CD4-positive, CD25-positive, alpha-beta regulatory T cell (primary cell): Measurements from ENCODE around the gene CD226. TPM values are rescaled to one million over a fixed set of nuclear protein-coding genes. Genes with fewer than 3 reads are reported as not detected.
A peak's percentile ranks its signal among the peaks of the same experiment; 100 is the strongest.
"Not testable (repeated sequence)": the region's sequence is repeated elsewhere in the genome, so short reads cannot be mapped to it uniquely, and the experiment has no call there.

Experiments used
- ATAC-seq, 2 donors: fragments of 150-1000 bp; cut with Tn5 transposase; one replicate each; pipeline ENCODE4 v1.10.0; 2021; ENCODE audit warnings: low read depth in 2 of 2, moderate number of reproducible peaks in 2 of 2, moderate library complexity in 1 of 2
- DNase-seq, 3 donors: peaks; one replicate each; pipeline versions ENCODE4 v3.0.0 to v3.0.0-alpha.2; 2012 to 2022; ENCODE audit warnings: mixed read lengths in 1 of 3
- H3K27ac ChIP-seq: one replicate; pipeline ENCODE4 v1.7.0; 2013; ENCODE audit warnings: mild to moderate bottlenecking, low read length; ENCODE audit not compliant: insufficient read depth, poor library complexity, severe bottlenecking
- H3K27me3 ChIP-seq: one replicate; pipeline ENCODE4 v1.7.0; 2013; ENCODE audit warnings: low read length; ENCODE audit not compliant: control insufficient read depth, insufficient read depth
- H3K36me3 ChIP-seq: one replicate; pipeline ENCODE4 v1.7.0; 2013; ENCODE audit warnings: mild to moderate bottlenecking, low read length, moderate library complexity; ENCODE audit not compliant: control insufficient read depth, insufficient read depth
- H3K4me1 ChIP-seq: 2 replicates; pipeline ENCODE4 v1.7.0; 2013; ENCODE audit warnings: mild to moderate bottlenecking, low read length; ENCODE audit not compliant: insufficient read depth, control insufficient read depth, poor library complexity, severe bottlenecking
- H3K4me3 ChIP-seq: one replicate; pipeline ENCODE4 v1.7.0; 2013; ENCODE audit warnings: low read depth, mild to moderate bottlenecking, low read length, moderate library complexity
- H3K9me3 ChIP-seq, 2 experiments: 1 replicate in 1 of 2; 2 replicates in 1 of 2; pipeline ENCODE4 v1.7.0; 2013; ENCODE audit warnings: low read length in 2 of 2, mild to moderate bottlenecking in 1 of 2, moderate library complexity in 1 of 2; ENCODE audit not compliant: control insufficient read depth in 2 of 2
- H3K27ac Mint-ChIP-seq, 3 donors: one replicate each; pipeline ENCODE4 v1.8.0; 2020 to 2022; ENCODE audit warnings: mild to moderate bottlenecking in 3 of 3, mixed read lengths in 3 of 3, moderate library complexity in 2 of 3
- H3K27me3 Mint-ChIP-seq: one replicate; pipeline ENCODE4 v1.8.0; 2022; ENCODE audit warnings: mild to moderate bottlenecking, mixed read lengths
- H3K36me3 Mint-ChIP-seq: one replicate; pipeline ENCODE4 v1.8.0; 2020; ENCODE audit warnings: mixed read lengths
- H3K4me1 Mint-ChIP-seq, 4 donors: one replicate each; pipeline ENCODE4 v1.8.0; 2020 to 2022; ENCODE audit warnings: mixed read lengths in 4 of 4, mild to moderate bottlenecking in 1 of 4
- H3K4me3 Mint-ChIP-seq, 4 donors: one replicate each; pipeline ENCODE4 v1.8.0; 2020 to 2022; ENCODE audit warnings: mild to moderate bottlenecking in 4 of 4, mixed read lengths in 4 of 4, moderate library complexity in 3 of 4
- H3K9me3 Mint-ChIP-seq, 7 donors: one replicate each; pipeline ENCODE4 v1.8.0; 2020 to 2022; ENCODE audit warnings: mixed read lengths in 7 of 7, mild to moderate bottlenecking in 3 of 7, moderate library complexity in 2 of 7
- polyA plus RNA-seq, 4 donors: library from polyadenylated mRNA; unstranded; fragments of 300-500 nt; fragmentation: Illumina TruSeq; gene quantifications; one replicate each; pipeline ENCODE4 v1.2.3, GENCODE V29; 2021
- total RNA-seq: library from RNA; stranded (reverse); gene quantifications from one replicate; pipeline ENCODE4 v1.2.3, GENCODE V29; 2022

CD226 gene
- total and polyA plus RNA-seq, 5 donors from 2014 or later: 14.8 to 65.1 (median 15.6) TPM

DNA sequence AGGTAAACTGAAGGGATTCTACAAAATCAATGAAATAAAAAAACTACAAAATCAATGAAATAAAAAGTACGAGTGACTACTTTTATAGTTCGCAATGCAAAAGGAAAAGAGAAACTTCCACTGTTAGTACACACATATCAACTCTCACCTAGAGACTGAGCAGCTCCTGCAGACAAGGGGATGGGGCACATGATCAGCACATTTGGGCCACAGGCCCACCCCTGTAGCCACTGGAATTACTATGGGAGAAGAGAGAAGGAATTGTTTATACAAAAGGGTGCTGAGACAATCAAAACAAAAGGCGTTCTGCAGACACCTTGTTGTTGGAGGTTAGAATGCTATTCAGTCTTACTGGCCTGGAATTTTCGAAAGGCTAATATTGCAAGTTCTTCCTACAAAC lies 34.7 kb upstream of the CD226 start:
- no peak overlapping the region for H3K4me3 ChIP-seq
- H3K4me1 ChIP-seq: no peaks in the 10 kb centered on the region
- no peak overlapping the region for H3K27ac ChIP-seq
- Mint-ChIP-seq H3K27me3 (no peaks in the 10 kb centered on the region), H3K36me3 (peaks cover 21% of the 10 kb centered on the region), H3K9me3 (peaks cover 0 to 6% (median 2%) of the 10 kb centered on the region in 7 donors), H3K27ac (no peak overlapping the region), H3K4me1 (peaks cover 7 to 26% (median 18%) of the 10 kb centered on the region in 4 donors), H3K4me3 (peak overlapping the region in 1 of 4 donors; percentile 13)
- DNase-seq: no peak
- H3K27me3 ChIP-seq: no peaks in the 10 kb centered on the region
- H3K36me3 ChIP-seq: peaks cover 2% of the 10 kb centered on the region
- no peak for ATAC-seq
- peaks cover 2 to 8% of the 10 kb centered on the region in 2 experiments for H3K9me3 ChIP-seq

DNA sequence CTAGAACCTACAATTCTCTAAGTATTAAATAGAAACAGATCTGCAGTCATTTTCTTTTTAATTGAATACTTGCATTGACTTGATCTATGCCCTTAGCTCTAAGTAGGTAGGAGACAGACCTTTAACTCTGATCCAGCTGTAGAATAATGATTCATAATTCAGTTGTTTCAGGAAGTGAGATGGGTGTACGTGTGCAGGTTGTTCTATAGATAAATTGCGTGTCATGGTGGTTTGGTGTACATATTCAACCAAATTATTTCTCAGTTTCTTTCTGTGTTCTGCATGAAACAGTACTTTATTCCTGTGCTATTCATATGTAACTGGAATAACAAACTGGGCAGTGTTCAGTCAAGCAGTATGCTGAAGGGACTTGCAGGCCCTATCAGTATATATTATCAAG lies 34.3 kb upstream of the CD226 start:
- Histone ChIP-seq H3K27ac (no peak overlapping the region), H3K9me3 (peaks cover 0 to 7% of the 10 kb centered on the region in 2 experiments), H3K27me3 (no peaks in the 10 kb centered on the region), H3K36me3 (no peaks in the 10 kb centered on the region), H3K4me1 (no peaks in the 10 kb centered on the region), H3K4me3 (no peak overlapping the region)
- peak overlapping the region in 2 of 3 donors; percentile 3 to 27 for H3K27ac Mint-ChIP-seq
- no peak overlapping the region for H3K4me3 Mint-ChIP-seq
- peaks cover 21% of the 10 kb centered on the region for H3K36me3 Mint-ChIP-seq
- peaks cover 7 to 26% (median 18%) of the 10 kb centered on the region in 4 donors for H3K4me1 Mint-ChIP-seq
- peak in 1 of 2 donors; percentile 42 for ATAC-seq
- no peaks in the 10 kb centered on the region for H3K27me3 Mint-ChIP-seq
- H3K9me3 Mint-ChIP-seq: peaks cover 0 to 7% (median 2%) of the 10 kb centered on the region in 7 donors
- no peak for DNase-seq

DNA sequence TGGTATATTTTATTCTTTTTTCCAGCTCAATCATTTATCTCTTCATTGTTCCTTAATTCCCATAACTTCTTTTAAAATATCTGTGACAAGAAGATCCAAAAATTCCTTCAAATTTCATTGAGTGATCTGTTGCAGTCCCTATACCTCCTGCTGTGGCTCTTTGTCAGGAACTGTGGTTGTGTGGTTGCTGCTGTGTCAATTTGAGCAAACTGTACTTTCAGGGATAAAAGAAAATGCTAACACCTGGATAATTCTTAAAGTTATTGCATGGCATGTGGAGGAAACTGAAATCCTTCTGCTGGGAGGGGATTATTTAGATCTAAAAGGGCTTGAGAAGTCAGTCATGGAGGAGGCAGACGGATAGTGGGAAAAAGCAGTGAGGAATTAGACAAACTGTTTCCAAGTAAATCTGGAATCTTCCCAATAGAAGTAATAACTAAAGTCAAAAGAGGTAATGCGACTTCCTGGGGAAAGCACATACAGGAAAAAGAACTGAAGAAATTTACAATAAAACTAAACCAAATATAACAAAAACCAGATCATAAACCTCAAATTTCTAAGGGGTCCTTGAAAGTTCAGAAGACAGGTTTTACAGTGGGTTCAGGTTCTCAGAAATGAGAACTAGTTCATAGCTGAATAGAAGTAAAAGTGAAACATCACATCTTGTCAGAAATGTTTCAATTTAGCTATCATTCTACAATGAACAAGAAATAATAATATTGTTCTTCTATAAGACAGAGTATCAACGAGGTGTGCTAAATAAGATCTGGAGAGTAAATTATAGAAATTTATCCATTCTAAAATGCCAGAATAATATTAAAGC lies 33.5 kb upstream of the CD226 start:
- H3K36me3 ChIP-seq: no peaks in the 10 kb centered on the region
- H3K27ac ChIP-seq: no peak overlapping the region
- no peak for DNase-seq
- no peaks in the 10 kb centered on the region for H3K27me3 ChIP-seq
- Mint-ChIP-seq H3K9me3 (peaks cover 0 to 12% (median 2%) of the 10 kb centered on the region in 7 donors), H3K27ac (peak overlapping the region in 1 of 3 donors; percentile 50), H3K4me1 (peaks cover 7 to 26% (median 18%) of the 10 kb centered on the region in 4 donors), H3K36me3 (peaks cover 18% of the 10 kb centered on the region), H3K4me3 (no peak overlapping the region), H3K27me3 (no peaks in the 10 kb centered on the region)
- peaks cover 0 to 13% of the 10 kb centered on the region in 2 experiments for H3K9me3 ChIP-seq
- no peak overlapping the region for H3K4me3 ChIP-seq
- no peak for ATAC-seq
- no peaks in the 10 kb centered on the region for H3K4me1 ChIP-seq

DNA sequence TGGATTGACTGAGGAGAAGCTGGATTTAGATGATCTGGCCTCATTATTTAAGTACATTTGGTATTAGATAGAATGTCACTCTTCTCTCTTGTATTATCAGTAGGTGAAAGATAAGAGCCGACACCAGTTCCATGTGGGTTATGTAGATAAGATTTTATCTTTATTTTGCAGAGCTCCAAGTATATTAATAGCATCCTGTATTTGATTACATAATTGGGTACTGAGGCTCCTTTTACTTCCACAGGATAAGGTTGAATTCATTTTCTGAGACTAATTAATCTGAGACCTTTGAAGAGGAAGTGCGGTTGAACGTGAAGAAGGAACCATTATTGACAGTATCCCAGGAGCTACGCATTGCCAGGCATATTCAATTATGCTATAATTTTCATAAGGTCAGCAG lies 32.8 kb upstream of the CD226 start:
- H3K4me1 ChIP-seq: no peaks in the 10 kb centered on the region
- H3K27me3 ChIP-seq: no peaks in the 10 kb centered on the region
- H3K9me3 ChIP-seq: peaks cover 0 to 13% of the 10 kb centered on the region in 2 experiments
- H3K4me3 Mint-ChIP-seq: no peak overlapping the region
- no peak overlapping the region for H3K27ac ChIP-seq
- no peak for DNase-seq
- peaks cover 0 to 18% (median 2%) of the 10 kb centered on the region in 7 donors for H3K9me3 Mint-ChIP-seq
- peaks cover 7 to 26% (median 18%) of the 10 kb centered on the region in 4 donors for H3K4me1 Mint-ChIP-seq
- peak overlapping the region in 1 of 3 donors; percentile 50 for H3K27ac Mint-ChIP-seq
- no peak overlapping the region for H3K4me3 ChIP-seq
- ATAC-seq: no peak
- peaks cover 14% of the 10 kb centered on the region for H3K36me3 Mint-ChIP-seq
- H3K27me3 Mint-ChIP-seq: no peaks in the 10 kb centered on the region
- H3K36me3 ChIP-seq: no peaks in the 10 kb centered on the region

DNA sequence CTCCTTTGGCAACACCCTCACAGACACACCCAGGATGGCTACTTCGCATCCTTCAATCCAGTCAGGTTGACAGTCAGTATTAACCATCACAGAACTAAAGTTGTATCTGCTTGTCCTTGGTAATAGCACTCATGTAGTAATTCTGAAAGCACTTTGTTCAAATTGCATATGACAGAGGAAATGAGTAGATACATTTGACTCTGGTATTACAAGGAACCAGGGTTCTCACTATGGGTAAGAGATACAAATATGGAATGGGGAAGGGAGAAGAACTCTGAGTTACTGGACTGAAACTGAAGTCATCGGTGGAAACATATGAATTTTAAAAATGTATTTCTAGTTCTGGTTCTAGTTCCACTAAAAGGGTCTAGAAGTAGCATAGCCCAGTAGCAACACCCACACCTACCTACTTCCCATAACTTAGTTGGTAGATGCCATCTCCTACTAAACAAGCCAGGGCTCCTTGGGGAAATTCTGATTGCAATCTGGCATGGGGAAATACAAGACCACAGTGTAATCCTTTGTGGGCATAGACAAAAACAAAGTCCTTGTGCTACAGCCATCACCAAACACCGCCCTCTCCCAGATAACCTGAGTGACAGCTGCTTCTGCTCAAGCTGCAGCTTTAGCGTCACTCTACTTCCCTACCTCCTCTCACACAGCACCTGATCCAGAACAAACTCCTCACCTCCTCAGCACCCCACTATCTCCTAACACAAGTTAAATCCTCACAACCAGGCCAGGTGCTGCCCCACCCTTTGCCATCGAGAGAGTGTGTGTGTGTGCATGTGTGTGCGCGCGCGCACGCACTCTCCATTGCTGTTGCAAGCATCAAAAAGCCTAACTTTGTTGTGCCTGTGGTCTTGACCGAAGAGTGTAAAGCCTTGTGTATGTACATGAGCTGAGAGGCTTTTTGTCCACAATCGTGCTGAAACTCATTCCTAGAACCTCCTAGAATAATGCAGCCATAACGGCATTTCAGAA lies 31.4 kb upstream of the CD226 start:
- peaks cover 0 to 13% of the 10 kb centered on the region in 2 experiments for H3K9me3 ChIP-seq
- no peaks in the 10 kb centered on the region for H3K4me1 ChIP-seq
- Mint-ChIP-seq H3K9me3 (peaks cover 0 to 22% (median 5%) of the 10 kb centered on the region in 7 donors), H3K4me3 (no peak overlapping the region), H3K27ac (peak overlapping the region in 2 of 3 donors; percentile 65 to 84), H3K27me3 (no peaks in the 10 kb centered on the region), H3K4me1 (peaks cover 7 to 26% (median 18%) of the 10 kb centered on the region in 4 donors), H3K36me3 (peaks cover 14% of the 10 kb centered on the region)
- no peak overlapping the region for H3K4me3 ChIP-seq
- ATAC-seq (no peak), DNase-seq (no peak)
- H3K27me3 ChIP-seq: no peaks in the 10 kb centered on the region
- H3K36me3 ChIP-seq: no peaks in the 10 kb centered on the region
- no peak overlapping the region for H3K27ac ChIP-seq

DNA sequence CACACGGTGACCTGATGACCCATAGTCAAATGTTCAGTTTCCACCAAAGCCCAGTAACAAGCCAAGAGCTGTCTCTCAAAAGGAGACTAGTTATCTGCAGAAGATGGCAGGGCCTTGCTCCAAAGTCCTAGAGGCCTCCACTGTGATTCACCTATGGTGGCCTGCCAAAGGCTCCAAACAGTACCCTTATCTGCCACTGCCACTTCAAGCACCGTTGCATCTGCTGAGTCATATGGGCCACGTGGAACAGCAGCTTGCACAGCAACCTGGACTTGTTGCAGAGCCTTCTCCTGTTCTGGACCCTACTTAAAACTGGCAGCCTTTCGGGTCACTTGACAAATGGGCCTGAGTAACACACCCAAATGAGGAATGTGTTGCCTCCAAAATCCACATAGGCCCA lies 27.6 kb upstream of the CD226 start:
- H3K27ac ChIP-seq, H3K4me1 Mint-ChIP-seq, DNase-seq, ATAC-seq, H3K27me3 Mint-ChIP-seq, H3K27ac Mint-ChIP-seq, H3K36me3 ChIP-seq, H3K4me3 ChIP-seq, H3K4me3 Mint-ChIP-seq, H3K4me1 ChIP-seq, H3K27me3 ChIP-seq: not testable (repeated sequence)
- H3K9me3 ChIP-seq: peaks cover 0 to 13% of the 10 kb centered on the region in 2 experiments
- Mint-ChIP-seq H3K9me3 (peaks cover 0 to 28% (median 13%) of the 10 kb centered on the region in 7 donors), H3K36me3 (peaks cover 19% of the 10 kb centered on the region)

DNA sequence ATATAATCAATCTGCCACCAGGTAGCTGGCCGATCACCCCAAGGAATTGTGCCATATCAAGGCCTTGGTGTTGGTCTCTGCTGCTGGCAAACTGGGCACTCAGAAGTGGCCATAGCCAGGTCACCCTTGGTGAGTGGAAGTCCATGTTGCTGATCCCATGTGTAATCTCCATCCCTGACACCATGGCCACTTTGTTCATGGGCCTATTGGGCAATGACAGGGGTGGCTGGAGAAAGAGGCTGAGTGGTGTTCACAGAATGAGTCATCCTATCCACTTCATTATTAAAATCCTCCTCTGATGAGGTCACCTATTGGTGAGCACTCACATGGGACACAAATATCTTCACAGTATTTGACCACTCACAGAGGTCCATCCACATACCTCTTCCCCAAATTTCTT lies 26.7 kb upstream of the CD226 start:
- Histone ChIP-seq H3K27ac (no peak overlapping the region), H3K4me1 (no peaks in the 10 kb centered on the region), H3K4me3 (no peak overlapping the region), H3K27me3 (no peaks in the 10 kb centered on the region), H3K9me3 (peaks cover 0 to 13% of the 10 kb centered on the region in 2 experiments), H3K36me3 (no peaks in the 10 kb centered on the region)
- H3K36me3 Mint-ChIP-seq: peaks cover 18% of the 10 kb centered on the region
- DNase-seq (no peak), ATAC-seq (no peak)
- no peak overlapping the region for H3K27ac Mint-ChIP-seq
- H3K4me3 Mint-ChIP-seq: no peak overlapping the region
- peaks cover 0 to 4% (median 2%) of the 10 kb centered on the region in 4 donors for H3K4me1 Mint-ChIP-seq
- H3K9me3 Mint-ChIP-seq: peaks cover 0 to 28% (median 13%) of the 10 kb centered on the region in 7 donors
- H3K27me3 Mint-ChIP-seq: no peaks in the 10 kb centered on the region
